ENCODE measurements around the gene KIF26B. TPM values are rescaled to one million over a fixed set of nuclear protein-coding genes. Genes with fewer than 3 reads are reported as not detected.

KIF26B gene
- total RNA-seq, 2 donors from 2014 or later, result 0.83 to 1.3 TPM

GRCh38 chr1:245560316-245560859 lies 405.6 kb downstream of the KIF26B start:
- H3K4me1 ChIP-seq, result no peaks in the 10 kb centered on the region
- no peak overlapping the region for H3K27ac ChIP-seq
- no peak for DNase-seq (ENCODE audit: low spot score)
- no peaks in the 10 kb centered on the region for H3K27me3 ChIP-seq
- H3K36me3 ChIP-seq, result no peaks in the 10 kb centered on the region
- TF ChIP-seq CTCF (IDR thresholded peaks at IDR 0.05), result no peak
- no peak overlapping the region for H3K4me3 ChIP-seq
- no peaks in the 10 kb centered on the region for H3K9me3 ChIP-seq

- Histone ChIP-seq H3K4me3 (no peak overlapping the region), H3K36me3 (no peaks in the 10 kb centered on the region), H3K9me3 (no peaks in the 10 kb centered on the region), H3K27ac (no peak overlapping the region), H3K27me3 (no peaks in the 10 kb centered on the region), H3K4me1 (no peaks in the 10 kb centered on the region)
- TF ChIP-seq CTCF (IDR thresholded peaks at IDR 0.05), result no peak
- DNase-seq (ENCODE audit: low spot score), result no peak
Observed at GRCh38 chr1:245561665-245562234, 407.0 kb downstream of the KIF26B start.

GRCh38 chr1:245566134-245566533 lies 411.3 kb downstream of the KIF26B start:
- H3K27me3 ChIP-seq, result no peaks in the 10 kb centered on the region
- no peaks in the 10 kb centered on the region for H3K36me3 ChIP-seq
- no peak overlapping the region for H3K27ac ChIP-seq
- no peak for DNase-seq (ENCODE audit: low spot score)
- no peak for TF ChIP-seq CTCF (IDR thresholded peaks at IDR 0.05)
- no peaks in the 10 kb centered on the region for H3K9me3 ChIP-seq
- no peak overlapping the region for H3K4me3 ChIP-seq
- no peaks in the 10 kb centered on the region for H3K4me1 ChIP-seq

- no peaks in the 10 kb centered on the region for H3K9me3 ChIP-seq
- no peak for DNase-seq (ENCODE audit: low spot score)
- no peaks in the 10 kb centered on the region for H3K4me1 ChIP-seq
- no peak overlapping the region for H3K27ac ChIP-seq
- H3K27me3 ChIP-seq, result no peaks in the 10 kb centered on the region
- no peak overlapping the region for H3K4me3 ChIP-seq
- H3K36me3 ChIP-seq, result no peaks in the 10 kb centered on the region
- TF ChIP-seq CTCF (IDR thresholded peaks at IDR 0.05), result no peak
Observed at GRCh38 chr1:245566952-245567351, 412.2 kb downstream of the KIF26B start.

- no peak for DNase-seq (ENCODE audit: low spot score)
- no peaks in the 10 kb centered on the region for H3K27me3 ChIP-seq
- no peaks in the 10 kb centered on the region for H3K4me1 ChIP-seq
- H3K36me3 ChIP-seq, result no peaks in the 10 kb centered on the region
- H3K4me3 ChIP-seq, result no peak overlapping the region
- no peak for TF ChIP-seq CTCF (IDR thresholded peaks at IDR 0.05)
- no peak overlapping the region for H3K27ac ChIP-seq
- H3K9me3 ChIP-seq, result no peaks in the 10 kb centered on the region
Observed at GRCh38 chr1:245571815-245572294, 417.1 kb downstream of the KIF26B start.

- H3K4me1 ChIP-seq, result no peaks in the 10 kb centered on the region
- no peaks in the 10 kb centered on the region for H3K27me3 ChIP-seq
- no peak for TF ChIP-seq CTCF (IDR thresholded peaks at IDR 0.05)
- DNase-seq (ENCODE audit: low spot score), result no peak
- H3K36me3 ChIP-seq, result no peaks in the 10 kb centered on the region
- H3K27ac ChIP-seq, result no peak overlapping the region
- H3K4me3 ChIP-seq, result no peak overlapping the region
- H3K9me3 ChIP-seq, result no peaks in the 10 kb centered on the region
Observed at GRCh38 chr1:245572709-245573108, 417.9 kb downstream of the KIF26B start.
